ENCODE measurements around the gene ARHGAP8. TPM values are rescaled to one million over a fixed set of nuclear protein-coding genes. Genes with fewer than 3 reads are reported as not detected.

The ARHGAP8 gene
- total and polyA plus RNA-seq, 10 of the 15 experiments (the other 5 are each of a cell fraction or from before 2014, with no cell fraction given): 0.33 TPM; not detected in 9

GRCh38 chr22:44758344-44758973 is 6.1 kb downstream of the ARHGAP8 start:
- ChIA-PET SMC1A (ENCODE audit: uncharacterized antibody, unreplicated experiment) (no interaction called here), CTCF (no interaction called here), RAD21 (ENCODE audit: unreplicated experiment) (no interaction called here), POLR2A (no interaction called here)
- DNase-seq (ENCODE audit: low read depth, low spot score) (no peak), ATAC-seq (no peak), FAIRE-seq (no peak)
- Histone ChIP-seq H4K20me1 (ENCODE audit: control insufficient read depth, insufficient read depth) (no peaks in the 10 kb centered on the region), H3K27me3 (replicated peaks in 1 of 2; ENCODE audit: control insufficient read depth in 2 of 2, insufficient read depth in 2 of 2, low read length in 1 of 2) (peaks cover 2 to 3% of the 10 kb centered on the region in 2 experiments; a peak in 3 of 4 replicates), H3K27ac (ENCODE audit: control insufficient read depth, insufficient read depth) (no peak overlapping the region), H3K4me3 (no peak overlapping the region), H3K9me3 (replicated peaks; ENCODE audit: control insufficient read depth, insufficient read depth, low read length) (no peaks in the 10 kb centered on the region; the same call in 2 of the 3 replicates), H3K4me1 (ENCODE audit: control insufficient read depth, insufficient read depth, low read length) (no peaks in the 10 kb centered on the region), H3K4me2 (ENCODE audit: control insufficient read depth, insufficient read depth) (no peak overlapping the region), H3K9ac (ENCODE audit: control insufficient read depth, insufficient read depth, low read length) (no peak overlapping the region), H3K36me3 (ENCODE audit: control insufficient read depth in 2 of 2, insufficient read depth in 2 of 2, low read length in 1 of 2) (no peaks in the 10 kb centered on the region), H2AFZ (ENCODE audit: control insufficient read depth, low read depth, low read length) (no peak overlapping the region), H3K79me2 (ENCODE audit: control insufficient read depth, insufficient read depth, low read length) (no peaks in the 10 kb centered on the region)
- 28% methylated on average over 11 of the region's 11 CpGs for WGBS (ENCODE audit: insufficient coverage, insufficient replicate concordance, low lambda C conversion rate, missing lambda C conversion rate)
- intact Hi-C loops (cut with micrococcal nuclease; ENCODE audit: unreplicated experiment) (no loop called here), in situ Hi-C loops (cut with MboI) (no loop called here)
- no TSS peak for BruUV-seq (replicated peaks)
- TF ChIP-seq BMI1 (IDR thresholded peaks at IDR 0.05; ENCODE audit: borderline replicate concordance) (no peak), POLR2A (IDR thresholded peaks at IDR 0.05; ENCODE audit: low read depth, low read length) (no peak), ZBED1 (IDR thresholded peaks at IDR 0.05; ENCODE audit: borderline replicate concordance) (no peak), ESRRA (IDR thresholded peaks at IDR 0.05; ENCODE audit: low read length) (no peak), CHD1 (IDR thresholded peaks at IDR 0.05; ENCODE audit: low read depth, low read length) (no peak)
- TF ChIP-seq, protein P1, sequence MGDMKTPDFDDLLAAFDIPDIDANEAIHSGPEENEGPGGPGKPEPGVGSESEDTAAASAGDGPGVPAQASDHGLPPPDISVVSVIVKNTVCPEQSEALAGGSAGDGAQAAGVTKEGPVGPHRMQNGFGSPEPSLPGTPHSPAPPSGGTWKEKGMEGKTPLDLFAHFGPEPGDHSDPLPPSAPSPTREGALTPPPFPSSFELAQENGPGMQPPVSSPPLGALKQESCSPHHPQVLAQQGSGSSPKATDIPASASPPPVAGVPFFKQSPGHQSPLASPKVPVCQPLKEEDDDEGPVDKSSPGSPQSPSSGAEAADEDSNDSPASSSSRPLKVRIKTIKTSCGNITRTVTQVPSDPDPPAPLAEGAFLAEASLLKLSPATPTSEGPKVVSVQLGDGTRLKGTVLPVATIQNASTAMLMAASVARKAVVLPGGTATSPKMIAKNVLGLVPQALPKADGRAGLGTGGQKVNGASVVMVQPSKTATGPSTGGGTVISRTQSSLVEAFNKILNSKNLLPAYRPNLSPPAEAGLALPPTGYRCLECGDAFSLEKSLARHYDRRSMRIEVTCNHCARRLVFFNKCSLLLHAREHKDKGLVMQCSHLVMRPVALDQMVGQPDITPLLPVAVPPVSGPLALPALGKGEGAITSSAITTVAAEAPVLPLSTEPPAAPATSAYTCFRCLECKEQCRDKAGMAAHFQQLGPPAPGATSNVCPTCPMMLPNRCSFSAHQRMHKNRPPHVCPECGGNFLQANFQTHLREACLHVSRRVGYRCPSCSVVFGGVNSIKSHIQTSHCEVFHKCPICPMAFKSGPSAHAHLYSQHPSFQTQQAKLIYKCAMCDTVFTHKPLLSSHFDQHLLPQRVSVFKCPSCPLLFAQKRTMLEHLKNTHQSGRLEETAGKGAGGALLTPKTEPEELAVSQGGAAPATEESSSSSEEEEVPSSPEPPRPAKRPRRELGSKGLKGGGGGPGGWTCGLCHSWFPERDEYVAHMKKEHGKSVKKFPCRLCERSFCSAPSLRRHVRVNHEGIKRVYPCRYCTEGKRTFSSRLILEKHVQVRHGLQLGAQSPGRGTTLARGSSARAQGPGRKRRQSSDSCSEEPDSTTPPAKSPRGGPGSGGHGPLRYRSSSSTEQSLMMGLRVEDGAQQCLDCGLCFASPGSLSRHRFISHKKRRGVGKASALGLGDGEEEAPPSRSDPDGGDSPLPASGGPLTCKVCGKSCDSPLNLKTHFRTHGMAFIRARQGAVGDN (IDR thresholded peaks at IDR 0.05): no peak

All from GM12878 (cell line).